IMR-90 (cell line): ENCODE results near the gene HDAC10. TPM values are rescaled to one million over a fixed set of nuclear protein-coding genes. Genes with fewer than 3 reads are reported as not detected.
A peak's percentile ranks its signal among the peaks of the same experiment; 100 is the strongest.

ENCODE experiments used
- ATAC-seq: fragments of 200-7000 bp; cut with Tn5 transposase; 2 replicates; pipeline ENCODE4 v1.9.1; 2020; ENCODE audit warnings: low read depth, mild to moderate bottlenecking, moderate library complexity
- BruUV-seq: library from RNA; stranded (reverse); fragments of 400-500 nt; replicated peaks from 2 replicates; lab custom pipeline; 2021; lab: Mats Ljungman, UMichigan
- CTCF ChIA-PET: fragments of 300-600 bp; formaldehyde crosslinking; extraction: SDS; loops from one replicate; lab custom pipeline; 2021; ENCODE audit warnings: antibody characterized with exemption; lab: Yijun Ruan, JAX
- POLR2A ChIA-PET: fragments of 300-600 bp; sonication (Branson Sonifier 250); formaldehyde crosslinking; loops from one replicate; lab custom pipeline; 2022; ENCODE audit warnings: antibody characterized with exemption; ENCODE audit not compliant: unreplicated experiment; lab: Charles Lee
- DNase-seq: peaks from one replicate; pipeline ENCODE4 v3.0.0; 2013
- H2AFZ ChIP-seq: replicated peaks from 2 replicates; pipeline ENCODE3; 2013; ENCODE audit warnings: low read length, mild to moderate bottlenecking; ENCODE audit not compliant: poor library complexity
- H2AK5ac ChIP-seq: 2 replicates; pipeline ENCODE4 v1.6.1; 2013; ENCODE audit warnings: low read depth, low read length, inconsistent platforms
- H2AK9ac ChIP-seq: replicated peaks from 2 replicates; pipeline ENCODE3; 2013; ENCODE audit warnings: mild to moderate bottlenecking, low read depth, low read length, moderate library complexity; ENCODE audit not compliant: poor library complexity
- H2BK120ac ChIP-seq: 2 replicates; pipeline ENCODE4 v1.6.1; 2013; ENCODE audit warnings: low read depth, low read length, inconsistent platforms
- H2BK15ac ChIP-seq: 3 replicates; pipeline ENCODE4 v1.6.1; 2013; ENCODE audit warnings: low read depth, low read length, inconsistent platforms
- H2BK20ac ChIP-seq: 2 replicates; pipeline ENCODE4 v1.6.1; 2013; ENCODE audit warnings: low read depth, mild to moderate bottlenecking, inconsistent platforms, low read length, moderate library complexity
- H2BK5ac ChIP-seq: 2 replicates; pipeline ENCODE4 v1.6.1; 2013; ENCODE audit warnings: mild to moderate bottlenecking, low read depth, low read length, inconsistent platforms; ENCODE audit not compliant: poor library complexity, severe bottlenecking
- H3K14ac ChIP-seq: replicated peaks from 2 replicates; pipeline ENCODE4 v1.6.1; 2013; ENCODE audit warnings: low read depth, low read length, inconsistent platforms
- H3K18ac ChIP-seq: 2 replicates; pipeline ENCODE4 v1.6.1; 2013; ENCODE audit warnings: low read depth, low read length, control low read depth
- H3K23ac ChIP-seq: 2 replicates; pipeline ENCODE4 v1.6.1; 2013; ENCODE audit warnings: low read depth, low read length, inconsistent platforms
- H3K27ac ChIP-seq: 2 replicates; pipeline ENCODE4 v1.5.1; 2013; ENCODE audit warnings: mild to moderate bottlenecking, control low read depth, low read length; ENCODE audit not compliant: insufficient read depth
- H3K27me3 ChIP-seq: 2 replicates; pipeline ENCODE4 v1.6.1; 2013; ENCODE audit warnings: low read length; ENCODE audit not compliant: control insufficient read depth, insufficient read depth
- H3K36me3 ChIP-seq: 2 replicates; pipeline ENCODE4 v1.6.1; 2013; ENCODE audit warnings: low read length, mixed read lengths; ENCODE audit not compliant: control insufficient read depth, insufficient read depth
- H3K4ac ChIP-seq: 2 replicates; pipeline ENCODE4 v1.6.1; 2013; ENCODE audit warnings: low read depth, low read length, inconsistent platforms
- H3K4me1 ChIP-seq: 2 replicates; pipeline ENCODE4 v1.6.1; 2013; ENCODE audit warnings: low read length, mixed read lengths; ENCODE audit not compliant: control insufficient read depth, insufficient read depth
- H3K4me2 ChIP-seq: 2 replicates; pipeline ENCODE4 v1.6.1; 2013; ENCODE audit warnings: low read depth, mild to moderate bottlenecking, control low read depth, low read length, moderate library complexity
- H3K4me3 ChIP-seq: 2 replicates; pipeline ENCODE4 v1.5.1; 2013; ENCODE audit warnings: low read depth, mild to moderate bottlenecking, control low read depth, low read length, moderate library complexity; ENCODE audit not compliant: insufficient read depth
- H3K56ac ChIP-seq: 2 replicates; pipeline ENCODE4 v1.6.1; 2013; ENCODE audit warnings: low read length, inconsistent platforms; ENCODE audit not compliant: insufficient read depth; ENCODE audit errors: extremely low read depth
- H3K79me1 ChIP-seq, 2 experiments: 2 replicates each; pipeline ENCODE4 v1.6.1; 2013; ENCODE audit warnings: low read length in 2 of 2, inconsistent platforms in 1 of 2, low read depth in 1 of 2
- H3K9ac ChIP-seq: 2 replicates; pipeline ENCODE4 v1.6.1; 2013; ENCODE audit warnings: low read depth, low read length, control low read depth
- H3K9me1 ChIP-seq: 2 replicates; pipeline ENCODE4 v1.6.1; 2013; ENCODE audit warnings: low read length, inconsistent platforms; ENCODE audit not compliant: insufficient read depth
- H3K9me3 ChIP-seq: 2 replicates; pipeline ENCODE4 v1.6.1; 2013; ENCODE audit warnings: low read length; ENCODE audit not compliant: control insufficient read depth, insufficient read depth
- H4K20me1 ChIP-seq: 2 replicates; pipeline ENCODE4 v1.6.1; 2013; ENCODE audit warnings: low read length, inconsistent platforms; ENCODE audit not compliant: insufficient read depth
- H4K5ac ChIP-seq: 2 replicates; pipeline ENCODE4 v1.6.1; 2013; ENCODE audit warnings: mild to moderate bottlenecking, low read depth, low read length, control low read depth
- H4K8ac ChIP-seq, 2 experiments: 2 replicates each; pipeline ENCODE4 v1.6.1; 2013; ENCODE audit warnings: low read depth in 2 of 2, low read length in 2 of 2, control low read depth in 1 of 2, inconsistent platforms in 1 of 2
- H4K91ac ChIP-seq: 2 replicates; pipeline ENCODE4 v1.6.1; 2013; ENCODE audit warnings: low read depth, low read length, inconsistent platforms; ENCODE audit not compliant: insufficient read depth
- BHLHE40 ChIP-seq: fragments of 150-350 bp; IDR thresholded peaks from 2 replicates; pipeline ENCODE4 v1.6.1; 2016; ENCODE audit warnings: mild to moderate bottlenecking, low read depth, low read length
- CEBPB ChIP-seq: IDR thresholded peaks from 2 replicates; pipeline ENCODE4 v1.6.1; 2012; ENCODE audit warnings: low read depth, low read length, improper control_type of control experiment
- CHD1 ChIP-seq: IDR thresholded peaks from 2 replicates; pipeline ENCODE4 v1.6.1; 2012; ENCODE audit warnings: low read depth, low read length, improper control_type of control experiment
- FOS ChIP-seq: fragments of 150-350 bp; IDR thresholded peaks from 2 replicates; pipeline ENCODE4 v1.6.1; 2016; ENCODE audit warnings: low read depth, low read length
- MAFK ChIP-seq: IDR thresholded peaks from 2 replicates; pipeline ENCODE4 v1.6.1; 2012; ENCODE audit warnings: low read depth, low read length, improper control_type of control experiment
- NFE2L2 ChIP-seq: fragments of 150-350 bp; IDR thresholded peaks from 2 replicates; pipeline ENCODE4 v1.6.1; 2016; ENCODE audit warnings: low read depth, mild to moderate bottlenecking, low read length
- POLR2A ChIP-seq: IDR thresholded peaks from 2 replicates; pipeline ENCODE4 v1.6.1; 2012; ENCODE audit warnings: mild to moderate bottlenecking, low read depth, low read length
- RAD21 ChIP-seq: IDR thresholded peaks from 2 replicates; pipeline ENCODE4 v1.6.1; 2012; ENCODE audit warnings: low read length, improper control_type of control experiment
- RCOR1 ChIP-seq: IDR thresholded peaks from 2 replicates; pipeline ENCODE4 v1.6.1; 2012; ENCODE audit warnings: mild to moderate bottlenecking, low read length, improper control_type of control experiment; ENCODE audit not compliant: insufficient replicate concordance
- SMC3 ChIP-seq: fragments of 150-350 bp; IDR thresholded peaks from 2 replicates; pipeline ENCODE4 v1.6.1; 2016; ENCODE audit warnings: low read depth, mild to moderate bottlenecking, antibody characterized with exemption, low read length, moderate library complexity
- WGBS, 2 experiments: methylation state at CpG; one replicate each; pipeline versions ENCODE4 v1.1.5 to v1.1.7; 2013; ENCODE audit warnings: missing lambda C conversion rate in 2 of 2; ENCODE audit not compliant: insufficient read length in 1 of 2; ENCODE audit errors: extremely low coverage in 2 of 2; 5-methylcytosine and 5-hydroxymethylcytosine counted together
- dilution Hi-C: fragments of 300-500 bp; cut with HindIII; formaldehyde crosslinking; loops from one replicate; pipeline ENCODE4 v1.14.3; 2018; ENCODE audit warnings: low sequenced_read_pairs; ENCODE audit not compliant: unreplicated experiment
- in situ Hi-C: fragments of 300-500 bp; cut with MboI; formaldehyde crosslinking; loops from 3 replicates; pipeline ENCODE4 v1.14.3; 2019; ENCODE audit warnings: low sequenced_read_pairs, inconsistent platforms, mixed read lengths
- intact Hi-C: fragments of 100-400 bp; cut with micrococcal nuclease; formaldehyde crosslinking; loops from 2 replicates; pipeline ENCODE4 v1.10.0; 2022
- polyA plus RNA-seq, 3 experiments: library from polyadenylated mRNA; depleted of rRNA; stranded (reverse); fragments of >200 nt; gene quantifications; 2 replicates each; pipeline ENCODE4 v1.2.3, GENCODE V29; 2012; ENCODE audit warnings: low replicate concordance in 1 of 3
- total RNA-seq: library from RNA; depleted of rRNA; stranded (reverse); fragments of >200 nt; gene quantifications from 2 replicates; pipeline ENCODE4 v1.2.3, GENCODE V29; 2012
- TF ChIP-seq, protein P1 (sequence below): fragments of 150-350 bp; IDR thresholded peaks from 2 replicates; pipeline ENCODE4 v1.6.1; 2016; ENCODE audit warnings: low read depth, mild to moderate bottlenecking, low read length, moderate library complexity, borderline replicate concordance
- TF ChIP-seq, protein P2 (sequence below): fragments of 150-350 bp; IDR thresholded peaks from 2 replicates; pipeline ENCODE4 v1.6.1; 2017; ENCODE audit warnings: mild to moderate bottlenecking, antibody characterized with exemption, low read length, low read depth
- TF ChIP-seq, protein P3 (sequence below): conservative IDR thresholded peaks from 2 replicates; pipeline ENCODE4 v1.5.1; 2012; ENCODE audit warnings: mild to moderate bottlenecking, low read depth, low read length, improper control_type of control experiment

Gene HDAC10
- total and polyA plus RNA-seq, 2 of the 4 experiments (the other 2 are of a cell fraction), result 3.9 to 35.7 TPM

DNA sequence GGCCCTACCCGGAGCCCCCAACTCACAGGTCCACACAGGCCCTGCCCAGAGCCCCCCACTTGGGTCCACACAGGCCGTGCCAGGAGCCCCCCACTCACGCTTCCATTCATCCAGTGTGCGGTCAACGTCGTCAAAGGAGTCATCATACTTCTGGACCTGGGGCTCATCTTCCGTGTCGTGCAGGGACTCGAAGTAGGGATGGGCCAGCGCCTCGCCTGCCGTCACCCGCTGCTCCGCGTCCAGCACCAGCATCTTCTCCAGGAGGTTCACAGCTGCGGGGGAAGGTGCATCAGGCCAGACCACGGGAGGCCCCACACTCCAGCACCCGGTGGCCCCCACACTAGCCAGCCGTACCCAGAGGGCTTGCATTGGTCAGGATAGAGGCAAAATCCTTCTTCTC is 4.0 kb upstream of the HDAC10 start:
- no peak for TF ChIP-seq FOS
- TF ChIP-seq, protein P1, sequence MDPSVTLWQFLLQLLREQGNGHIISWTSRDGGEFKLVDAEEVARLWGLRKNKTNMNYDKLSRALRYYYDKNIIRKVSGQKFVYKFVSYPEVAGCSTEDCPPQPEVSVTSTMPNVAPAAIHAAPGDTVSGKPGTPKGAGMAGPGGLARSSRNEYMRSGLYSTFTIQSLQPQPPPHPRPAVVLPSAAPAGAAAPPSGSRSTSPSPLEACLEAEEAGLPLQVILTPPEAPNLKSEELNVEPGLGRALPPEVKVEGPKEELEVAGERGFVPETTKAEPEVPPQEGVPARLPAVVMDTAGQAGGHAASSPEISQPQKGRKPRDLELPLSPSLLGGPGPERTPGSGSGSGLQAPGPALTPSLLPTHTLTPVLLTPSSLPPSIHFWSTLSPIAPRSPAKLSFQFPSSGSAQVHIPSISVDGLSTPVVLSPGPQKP, result no peak
- no peak for TF ChIP-seq RAD21
- no peak for TF ChIP-seq NFE2L2
- no peak for TF ChIP-seq BHLHE40
- TF ChIP-seq RCOR1, result no peak
- no peak for TF ChIP-seq POLR2A
- no peak for TF ChIP-seq MAFK
- no peak for TF ChIP-seq CEBPB
- no peak for TF ChIP-seq CHD1
- no peak for TF ChIP-seq SMC3
- TF ChIP-seq, protein P2, sequence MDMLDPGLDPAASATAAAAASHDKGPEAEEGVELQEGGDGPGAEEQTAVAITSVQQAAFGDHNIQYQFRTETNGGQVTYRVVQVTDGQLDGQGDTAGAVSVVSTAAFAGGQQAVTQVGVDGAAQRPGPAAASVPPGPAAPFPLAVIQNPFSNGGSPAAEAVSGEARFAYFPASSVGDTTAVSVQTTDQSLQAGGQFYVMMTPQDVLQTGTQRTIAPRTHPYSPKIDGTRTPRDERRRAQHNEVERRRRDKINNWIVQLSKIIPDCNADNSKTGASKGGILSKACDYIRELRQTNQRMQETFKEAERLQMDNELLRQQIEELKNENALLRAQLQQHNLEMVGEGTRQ, result no peak
- TF ChIP-seq, protein P3, sequence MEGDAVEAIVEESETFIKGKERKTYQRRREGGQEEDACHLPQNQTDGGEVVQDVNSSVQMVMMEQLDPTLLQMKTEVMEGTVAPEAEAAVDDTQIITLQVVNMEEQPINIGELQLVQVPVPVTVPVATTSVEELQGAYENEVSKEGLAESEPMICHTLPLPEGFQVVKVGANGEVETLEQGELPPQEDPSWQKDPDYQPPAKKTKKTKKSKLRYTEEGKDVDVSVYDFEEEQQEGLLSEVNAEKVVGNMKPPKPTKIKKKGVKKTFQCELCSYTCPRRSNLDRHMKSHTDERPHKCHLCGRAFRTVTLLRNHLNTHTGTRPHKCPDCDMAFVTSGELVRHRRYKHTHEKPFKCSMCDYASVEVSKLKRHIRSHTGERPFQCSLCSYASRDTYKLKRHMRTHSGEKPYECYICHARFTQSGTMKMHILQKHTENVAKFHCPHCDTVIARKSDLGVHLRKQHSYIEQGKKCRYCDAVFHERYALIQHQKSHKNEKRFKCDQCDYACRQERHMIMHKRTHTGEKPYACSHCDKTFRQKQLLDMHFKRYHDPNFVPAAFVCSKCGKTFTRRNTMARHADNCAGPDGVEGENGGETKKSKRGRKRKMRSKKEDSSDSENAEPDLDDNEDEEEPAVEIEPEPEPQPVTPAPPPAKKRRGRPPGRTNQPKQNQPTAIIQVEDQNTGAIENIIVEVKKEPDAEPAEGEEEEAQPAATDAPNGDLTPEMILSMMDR, result no peak
- Histone ChIP-seq H3K14ac (no peak overlapping the region), H3K18ac (no peak overlapping the region), H2BK120ac (no peak overlapping the region), H3K4me1 (peaks cover 10% of the 10 kb centered on the region), H4K5ac (no peak overlapping the region), H3K4me3 (no peak overlapping the region), H2AK9ac (peak overlapping the region; percentile 70), H3K79me1 (peaks cover 4 to 37% of the 10 kb centered on the region in 2 experiments; a peak in 3 of 4 replicates), H3K9me3 (no peaks in the 10 kb centered on the region), H4K20me1 (peaks cover 30% of the 10 kb centered on the region), H2BK20ac (no peak overlapping the region), H2AK5ac (no peak overlapping the region), H3K36me3 (peaks cover 35% of the 10 kb centered on the region; the same call in 1 of the 2 replicates), H3K27me3 (no peaks in the 10 kb centered on the region), H3K9ac (no peak overlapping the region), H2BK5ac (no peak overlapping the region), H3K56ac (no peak overlapping the region), H4K8ac (no peak overlapping the region), H4K91ac (no peak overlapping the region), H3K27ac (no peak overlapping the region), H3K9me1 (no peaks in the 10 kb centered on the region), H2BK15ac (no peak overlapping the region), H3K4me2 (no peak overlapping the region), H3K4ac (no peak overlapping the region), H2AFZ (no peak overlapping the region), H3K23ac (no peak overlapping the region)
- ChIA-PET CTCF (no interaction called here), POLR2A (no interaction called here)
- 95% methylated on average over 12 of the region's 19 CpGs; no CpG with 5 or more reads in 1 of the 2 experiments for WGBS, 2 experiments
- in situ Hi-C loops (no loop called here), intact Hi-C loops (no loop called here), dilution Hi-C loops (no loop called here)
- BruUV-seq, result no TSS peak
- DNase-seq, result no peak
- no peak for ATAC-seq
